GM21528 (cell line): ENCODE results near the gene TSPAN1.

Experiments
- ATAC-seq: cut with Tn5 transposase; IDR thresholded peaks from one replicate; pipeline ENCODE4 v1.9.1; 2021; ENCODE audit warnings: mild to moderate bottlenecking, moderate library complexity; ENCODE audit not compliant: unreplicated experiment, low FRiP score

The TSPAN1 gene

DNA sequence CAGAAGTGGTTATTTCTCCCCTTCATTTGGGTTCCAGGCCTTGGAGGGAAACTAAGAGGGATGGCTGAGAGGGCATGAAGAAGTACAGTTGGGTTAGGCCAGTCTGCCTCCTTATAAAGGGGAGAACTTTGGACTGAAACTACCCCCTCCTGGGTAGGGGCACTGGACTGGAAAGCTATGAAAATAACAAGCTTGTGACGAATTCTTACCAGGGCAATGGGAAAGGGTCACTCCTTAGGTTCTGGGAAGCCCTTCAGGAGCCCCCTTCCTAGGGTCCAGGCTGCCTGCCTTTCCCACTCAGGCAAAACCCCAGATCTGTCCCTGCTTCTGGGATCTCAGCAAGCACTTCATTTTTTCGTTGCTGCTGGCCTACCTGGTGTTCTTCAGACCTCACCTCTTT is 11.2 kb downstream of the TSPAN1 start:
- no peak for ATAC-seq

DNA sequence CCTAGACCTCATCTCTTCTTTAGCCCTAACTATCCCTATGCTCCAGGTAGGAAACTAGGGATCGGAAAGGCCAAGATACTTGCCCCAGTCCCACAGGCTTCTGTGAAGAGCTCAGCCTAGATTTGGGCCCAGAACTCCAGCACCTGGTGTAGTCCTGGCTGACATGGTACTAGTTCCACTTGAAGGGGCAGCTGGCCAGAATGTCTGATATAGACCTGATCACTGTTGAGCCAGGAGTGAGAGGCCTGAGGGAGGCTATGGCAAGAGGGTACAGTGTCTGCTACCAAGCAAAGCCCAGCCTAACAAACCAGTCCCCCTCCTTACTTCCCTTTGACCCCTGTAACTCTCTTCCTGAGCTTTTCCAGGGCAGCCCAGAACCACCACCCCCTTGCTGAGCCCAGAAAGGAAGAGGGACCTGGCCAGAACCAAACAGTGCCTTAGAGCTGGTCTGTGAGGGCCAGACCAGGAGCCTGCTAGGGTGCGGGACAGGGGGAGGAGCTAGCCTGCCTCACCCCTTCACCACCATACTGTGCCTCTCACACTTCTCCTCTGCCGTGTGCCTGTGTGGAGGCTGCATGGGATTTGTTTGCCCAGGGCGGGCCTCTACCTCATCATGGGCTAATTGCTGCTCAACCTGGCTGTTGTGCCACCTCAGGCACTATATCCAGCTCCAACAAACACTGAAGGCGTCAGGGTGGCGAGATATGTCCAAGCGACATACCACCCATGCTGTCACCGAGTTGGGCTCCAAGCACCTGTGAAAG is 12.4 kb downstream of the TSPAN1 start:
- no peak for ATAC-seq

DNA sequence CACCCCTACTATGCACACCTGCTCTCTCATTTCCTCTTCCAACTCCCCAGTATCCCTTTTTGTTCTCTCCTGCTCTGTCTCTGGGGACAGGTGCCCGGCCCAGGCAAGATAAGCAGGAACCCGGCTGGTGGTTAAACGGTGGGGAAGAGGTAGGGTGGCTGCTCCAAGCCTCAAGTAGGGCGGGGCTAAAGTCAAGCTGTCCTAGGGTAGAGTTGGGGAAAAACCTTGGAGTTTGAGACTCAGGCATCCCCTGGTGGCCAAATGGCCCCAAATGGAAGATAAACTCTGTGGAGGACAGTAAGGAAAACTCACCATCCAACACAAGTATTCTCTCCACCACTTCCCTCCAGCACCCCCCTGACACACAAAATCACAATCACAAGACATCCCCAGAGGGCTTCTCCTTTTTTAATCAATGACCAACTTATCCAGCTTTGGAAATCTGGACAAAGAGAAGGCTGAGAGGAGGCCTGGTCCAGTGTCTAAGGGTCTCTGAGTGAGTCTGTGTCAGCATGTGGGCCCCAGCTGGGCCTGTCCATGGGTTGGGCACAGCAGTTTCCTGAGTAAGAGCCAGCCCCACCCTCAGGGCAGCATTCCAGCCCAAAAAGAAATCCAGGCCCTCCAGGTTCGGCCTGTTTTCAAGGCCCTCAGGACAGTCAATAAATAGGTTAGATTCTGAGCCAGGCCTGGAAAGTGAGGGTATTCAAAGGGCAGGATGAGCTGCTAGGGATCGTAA is 13.6 kb downstream of the TSPAN1 start:
- ATAC-seq = no peak

GRCh38 chr1:46190539-46190938 is 15.7 kb downstream of the TSPAN1 start:
- ATAC-seq = no peak

DNA sequence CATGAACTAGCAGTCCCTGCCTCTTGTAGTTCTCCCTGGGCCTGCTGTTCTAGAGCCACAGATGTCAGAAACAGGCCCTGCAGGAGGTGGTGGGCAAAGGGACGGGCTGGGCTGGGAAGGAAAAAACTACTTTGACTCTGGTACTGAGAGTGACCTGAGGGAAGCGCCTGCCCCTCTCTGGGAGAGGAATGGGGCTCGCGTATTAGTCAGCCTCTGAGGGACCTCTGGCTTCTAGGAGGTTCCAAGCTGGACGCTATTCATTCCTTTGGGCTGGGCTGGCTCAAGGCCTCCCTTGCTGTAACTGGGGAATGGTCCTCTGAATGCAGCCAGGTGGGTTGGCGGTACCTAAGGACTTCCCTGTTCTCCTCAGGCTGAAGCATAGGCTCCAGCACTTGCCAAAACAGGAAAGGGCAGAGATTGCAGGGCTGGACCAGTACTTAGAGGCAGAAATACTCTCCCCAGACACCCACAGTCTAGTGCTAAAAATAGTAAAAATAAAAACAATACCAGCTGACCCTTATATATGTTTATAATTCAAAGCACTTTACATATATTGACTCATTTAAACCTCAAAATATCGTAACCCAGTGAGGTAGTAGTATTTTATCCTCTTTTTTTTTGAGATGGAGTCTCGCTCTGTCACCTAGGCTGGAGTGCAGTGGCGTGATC is 16.3 kb downstream of the TSPAN1 start:
- ATAC-seq = no peak

DNA sequence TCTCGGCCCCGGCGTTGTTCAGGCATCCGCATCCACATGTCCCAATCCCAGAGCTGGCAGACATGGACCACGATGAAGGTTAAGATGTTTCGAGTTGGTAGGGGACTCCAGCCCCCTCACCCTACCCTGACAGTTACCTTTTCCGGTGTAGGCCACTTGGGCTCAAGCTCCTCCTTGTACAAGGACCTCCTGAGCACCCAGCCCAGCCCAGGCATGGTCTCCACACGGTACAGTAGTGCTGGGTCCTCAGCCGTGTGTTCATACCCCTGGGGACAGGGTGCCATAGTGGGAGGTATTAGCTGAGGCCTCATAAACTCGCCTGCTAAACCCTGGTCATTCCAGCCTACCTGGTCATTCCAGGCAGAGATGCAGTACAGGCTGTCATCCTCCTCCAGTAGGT is 17.3 kb downstream of the TSPAN1 start:
- ATAC-seq = no peak

DNA sequence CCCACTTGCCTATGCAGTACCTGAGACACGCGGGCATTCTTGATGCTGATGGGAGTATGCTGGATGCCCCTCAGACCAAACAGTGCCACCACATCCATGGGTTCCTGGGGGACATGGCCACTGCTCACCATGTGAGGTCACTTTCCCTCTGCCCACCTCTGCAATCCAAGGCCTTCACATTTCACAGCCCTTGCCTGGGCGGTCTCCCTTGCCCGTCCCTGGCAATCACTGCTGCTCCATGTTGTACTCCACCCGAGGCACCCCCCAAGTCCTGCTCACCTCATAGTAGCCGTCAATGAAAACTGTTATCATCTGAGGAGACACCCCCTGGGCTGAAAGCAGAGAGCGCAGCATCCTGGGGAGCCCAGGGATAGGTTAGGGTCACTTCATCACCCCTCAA is 18.4 kb downstream of the TSPAN1 start:
- no peak for ATAC-seq

DNA sequence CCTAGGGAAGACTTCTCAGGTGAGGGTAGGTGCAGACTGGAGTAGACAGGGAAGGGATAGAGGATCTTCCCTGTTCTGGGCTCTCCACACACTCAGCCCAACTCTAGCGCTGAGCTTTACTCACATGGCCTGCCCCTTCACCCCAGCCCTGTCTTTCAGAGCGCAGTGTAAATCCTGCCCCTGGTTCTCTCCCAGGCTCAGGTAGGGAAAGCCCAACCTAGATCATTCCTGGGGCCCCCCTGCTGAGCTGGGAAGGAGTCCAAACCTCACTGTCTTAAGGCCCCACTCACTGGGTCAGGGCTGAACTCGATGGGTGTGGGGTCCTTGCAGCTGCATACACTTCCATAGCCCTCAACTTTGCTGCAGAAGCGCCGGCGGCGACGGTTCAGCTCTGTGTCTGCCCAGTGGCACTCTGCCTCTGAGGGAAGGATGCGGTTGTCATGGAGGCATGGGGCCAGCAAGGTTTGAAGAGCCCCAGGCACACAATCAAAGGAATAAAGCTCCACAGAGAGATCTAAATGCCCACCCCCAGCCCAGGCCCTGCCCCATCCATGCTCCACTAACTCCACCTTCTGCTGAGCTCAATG is 19.2 kb downstream of the TSPAN1 start:
- no peak for ATAC-seq

DNA sequence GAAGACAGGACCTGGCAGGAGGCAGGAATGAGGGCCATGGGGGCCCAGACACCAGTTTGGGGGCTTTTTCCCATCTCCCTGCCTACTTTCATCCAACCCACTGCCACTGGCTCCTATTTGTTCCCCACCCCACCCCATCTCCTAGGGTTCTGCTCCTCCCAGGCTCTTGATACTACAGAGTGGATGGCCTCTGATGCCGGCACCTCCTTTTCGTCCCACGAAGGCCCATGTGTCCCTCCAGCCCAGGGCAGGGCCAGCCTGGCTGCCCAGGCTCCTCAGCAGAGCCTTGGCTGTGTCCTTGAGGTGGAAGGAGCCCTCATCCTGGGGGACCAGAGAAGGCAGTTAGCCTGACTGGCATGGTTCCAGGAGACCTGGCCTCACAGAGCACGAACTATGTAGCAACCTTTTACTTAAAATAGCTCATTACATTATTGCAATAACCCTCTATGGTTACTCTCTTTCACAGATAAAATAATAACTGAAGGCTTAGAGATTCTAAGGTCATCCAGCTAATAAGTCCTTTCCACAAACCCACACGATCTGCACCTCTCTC is 19.8 kb downstream of the TSPAN1 start:
- no peak for ATAC-seq

GRCh38 chr1:46196609-46197008 is 21.7 kb downstream of the TSPAN1 start:
- no peak for ATAC-seq

DNA sequence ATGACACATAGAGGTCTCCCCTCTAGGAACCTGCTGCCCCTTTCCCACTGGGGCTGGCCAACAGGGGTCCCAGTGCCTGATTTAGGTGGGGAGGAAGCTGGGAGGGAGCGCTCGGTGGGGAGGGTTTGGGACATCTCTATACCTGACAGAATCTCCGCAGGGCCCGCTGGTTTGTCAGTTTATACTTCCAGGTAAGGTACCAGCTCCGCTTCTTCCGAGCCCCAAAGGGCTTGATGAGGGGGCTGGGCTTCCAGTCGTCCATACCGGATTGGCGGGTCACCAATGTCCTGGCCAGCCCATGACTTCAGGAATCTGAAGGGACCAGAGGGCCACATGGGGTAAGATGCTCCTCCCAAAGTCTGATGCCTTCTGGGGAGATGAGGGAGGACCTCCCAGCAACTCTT is 22.7 kb downstream of the TSPAN1 start:
- no peak for ATAC-seq

DNA sequence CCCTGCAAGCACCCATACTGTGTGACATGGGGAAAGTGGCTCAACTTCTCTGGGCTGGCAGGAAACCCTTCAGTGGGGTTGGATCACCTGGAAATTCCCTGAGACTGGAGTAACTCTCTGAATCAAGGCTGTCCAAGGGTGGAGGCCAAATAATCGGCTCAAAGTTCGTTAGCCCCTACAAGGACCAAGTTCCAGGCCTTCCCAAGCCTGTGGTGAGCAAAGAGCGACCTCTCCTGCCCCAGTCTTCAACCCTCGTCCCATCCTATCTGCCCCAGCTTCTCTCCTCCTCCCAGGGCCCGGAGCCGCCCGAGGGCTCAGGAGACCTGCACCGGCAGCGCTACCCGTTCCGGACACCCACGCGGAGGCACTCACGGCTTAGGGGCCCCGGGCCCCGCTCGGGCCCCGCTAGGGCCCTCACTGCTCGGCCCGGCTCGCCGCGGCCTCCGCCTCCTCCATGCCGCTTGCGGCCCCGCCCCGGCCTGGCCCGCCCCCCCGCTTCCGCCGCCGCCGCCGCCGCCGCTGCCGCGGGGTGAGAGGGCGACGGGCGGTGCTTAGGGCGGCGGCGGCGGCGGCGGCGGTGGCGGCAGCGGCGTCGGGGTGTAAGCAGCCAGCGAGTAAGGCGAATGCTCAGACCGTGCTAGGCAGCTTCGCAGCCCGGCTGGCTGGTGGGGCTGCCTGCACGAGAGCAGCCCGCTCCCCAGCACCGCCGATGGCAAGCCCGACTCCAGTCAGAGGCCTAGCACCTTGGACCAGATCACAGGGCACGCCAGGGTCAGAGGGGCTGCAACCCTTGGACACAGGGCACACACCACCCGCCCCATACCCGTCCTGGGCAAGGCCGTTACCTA is 23.3 kb downstream of the TSPAN1 start, which contains the start of gene POMGNT1:
TSS of gene POMGNT1 (minus strand) at position 471 of the 848 bp plus-strand sequence. CDS start 613 bp downstream, outside the sequence.
- ATAC-seq = peak; percentile 88

DNA sequence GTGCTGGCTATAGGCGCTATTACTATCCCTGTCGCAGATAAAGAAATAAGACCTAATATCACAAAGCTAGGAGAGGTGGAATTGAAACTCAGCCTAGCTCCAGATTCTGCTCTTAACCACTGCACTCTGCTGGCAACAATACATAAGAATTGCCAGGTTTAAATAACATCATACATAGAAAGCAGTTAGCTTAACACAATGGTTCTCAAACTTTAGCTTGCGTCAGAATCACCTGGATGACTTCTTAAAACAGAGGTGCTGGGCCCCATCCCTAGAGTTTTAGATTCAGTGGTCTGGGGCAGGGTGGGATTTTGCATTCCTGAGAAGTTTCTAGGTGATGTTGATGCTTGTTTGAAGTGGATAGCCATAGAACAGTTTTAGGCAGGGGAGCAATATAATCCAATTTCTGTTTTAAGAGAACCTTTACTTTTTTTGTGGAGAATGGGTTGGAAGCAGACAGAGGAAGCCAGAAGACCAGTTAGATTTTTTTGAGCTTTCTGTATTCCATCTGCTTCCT is 24.4 kb downstream of the TSPAN1 start:
- ATAC-seq = no peak

- ATAC-seq = no peak
These were observed 29.0 kb downstream of the TSPAN1 start for GRCh38 chr1:46203738-46204405.

DNA sequence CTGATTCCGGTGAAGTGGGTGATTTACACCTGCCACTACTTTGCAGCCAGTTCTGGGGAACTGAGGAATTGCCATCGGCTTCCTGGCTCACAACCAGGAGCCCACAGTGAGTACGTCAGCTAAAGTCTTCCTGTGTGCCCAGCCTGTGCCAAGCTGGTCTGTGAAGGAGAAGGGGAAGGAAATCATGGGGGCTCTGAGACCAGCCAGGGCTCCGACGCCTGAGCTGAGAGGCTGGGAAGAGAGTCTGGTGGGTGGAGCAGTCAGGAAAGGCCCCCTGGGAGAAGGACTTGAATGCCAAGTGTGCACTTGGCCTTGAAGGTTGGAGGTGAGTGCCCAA is 29.5 kb downstream of the TSPAN1 start:
- ATAC-seq = no peak

GRCh38 chr1:46205141-46205540 is 30.3 kb downstream of the TSPAN1 start:
- ATAC-seq = no peak

GRCh38 chr1:46205791-46206190 is 30.9 kb downstream of the TSPAN1 start:
- no peak for ATAC-seq

GRCh38 chr1:46206399-46206798 is 31.5 kb downstream of the TSPAN1 start:
- ATAC-seq = no peak

- no peak for ATAC-seq
These were observed 35.7 kb downstream of the TSPAN1 start for GRCh38 chr1:46210561-46210960.
